K562 (cell line): ENCODE data around the gene IPO11. TPM values are rescaled to one million over a fixed set of nuclear protein-coding genes. Genes with fewer than 3 reads are reported as not detected.

Experiments
- CBX2 ChIP-seq: fragments of 200-600 bp; sonication (generic); IDR thresholded peaks from one replicate; pipeline ENCODE4 v1.6.1; 2012; ENCODE audit warnings: mild to moderate bottlenecking, low read length, inconsistent platforms; ENCODE audit not compliant: insufficient read depth, poor library complexity, severe bottlenecking
- CHD1 ChIP-seq: fragments of 200-600 bp; sonication (generic); IDR thresholded peaks from one replicate; pipeline ENCODE4 v1.6.1; 2012; ENCODE audit warnings: mild to moderate bottlenecking, moderate library complexity, low read length, inconsistent platforms
- DNMT1 ChIP-seq: fragments of 450-650 bp; IDR thresholded peaks from 2 replicates; pipeline ENCODE4 v1.6.1; 2016; ENCODE audit warnings: antibody characterized with exemption, mild to moderate bottlenecking
- ELF1 ChIP-seq: fragments of 200-800 bp; sonication (Bioruptor generic); IDR thresholded peaks from 2 replicates; pipeline ENCODE4 v1.6.1; 2016; ENCODE audit warnings: missing genetic modification characterization, missing compliant biosample characterization
- GABPB2 ChIP-seq: fragments of 250-450 bp; sonication (Bioruptor Pico); conservative IDR thresholded peaks from 2 replicates; pipeline ENCODE4 v1.5.1; 2021; ENCODE audit warnings: mild to moderate bottlenecking
- GATAD2A ChIP-seq: fragments of 450-650 bp; IDR thresholded peaks from 2 replicates; pipeline ENCODE4 v1.6.1; 2017
- MIER1 ChIP-seq: fragments of 450-650 bp; IDR thresholded peaks from 2 replicates; pipeline ENCODE4 v1.6.1; 2016; ENCODE audit warnings: antibody characterized with exemption, mild to moderate bottlenecking, low read depth
- NBN ChIP-seq: fragments of 450-650 bp; IDR thresholded peaks from 2 replicates; pipeline ENCODE4 v1.6.1; 2016; ENCODE audit warnings: low read depth, mild to moderate bottlenecking
- NCOR1 ChIP-seq: fragments of 450-650 bp; IDR thresholded peaks from 2 replicates; pipeline ENCODE4 v1.6.1; 2016; ENCODE audit warnings: mild to moderate bottlenecking, moderate library complexity
- NELFE ChIP-seq: IDR thresholded peaks from 2 replicates; pipeline ENCODE4 v1.6.1; 2011; ENCODE audit warnings: mild to moderate bottlenecking; ENCODE audit not compliant: insufficient read depth, insufficient read length
- NFIC ChIP-seq: fragments of 450-650 bp; IDR thresholded peaks from 2 replicates; pipeline ENCODE4 v1.6.1; 2017; ENCODE audit warnings: mild to moderate bottlenecking, inconsistent platforms
- NR2C2 ChIP-seq, 2 experiments: fragments of 200-800 bp in 1 of 2; sonication (Bioruptor generic) in 1 of 2; sonication (generic) in 1 of 2; formaldehyde crosslinking in 1 of 2; IDR thresholded peaks; 2 replicates each; pipeline versions ENCODE4 v1.6.1 to v1.8.0; 2016 to 2022; ENCODE audit warnings: mild to moderate bottlenecking in 1 of 2, missing compliant biosample characterization in 1 of 2, missing genetic modification characterization in 1 of 2, missing genetic modification reagents in 1 of 2
- RBBP5 ChIP-seq: fragments of 200-600 bp; sonication (generic); IDR thresholded peaks from 2 replicates; pipeline ENCODE4 v1.6.1; 2012; ENCODE audit warnings: borderline replicate concordance, mild to moderate bottlenecking, low read length, control low read depth, inconsistent platforms; ENCODE audit not compliant: insufficient read depth, poor library complexity, severe bottlenecking
- SAFB ChIP-seq: fragments of 200-400 bp; formaldehyde crosslinking; IDR thresholded peaks from 2 replicates; pipeline ENCODE4 v1.6.1; 2017; ENCODE audit warnings: low read depth, low read length, borderline replicate concordance
- SIN3B ChIP-seq: fragments of 450-650 bp; IDR thresholded peaks from 2 replicates; pipeline ENCODE4 v1.6.1; 2017; ENCODE audit warnings: low read depth, mild to moderate bottlenecking, moderate library complexity
- SPI1 ChIP-seq: IDR thresholded peaks from 2 replicates; pipeline ENCODE4 v1.6.1; 2011; ENCODE audit warnings: low read depth, low read length, control low read depth, borderline replicate concordance
- TEAD2 ChIP-seq: fragments of 450-650 bp; IDR thresholded peaks from 2 replicates; pipeline ENCODE4 v1.6.1; 2016; ENCODE audit warnings: missing genetic modification characterization, control low read depth, missing compliant biosample characterization
- TEAD4 ChIP-seq, 2 experiments: sonication (generic) in 1 of 2; formaldehyde crosslinking in 1 of 2; IDR thresholded peaks; 2 replicates each; pipeline versions ENCODE4 v1.6.1 to v1.8.0; 2012 to 2022; ENCODE audit warnings: borderline replicate concordance in 1 of 2, inconsistent platforms in 1 of 2, low read length in 1 of 2, mild to moderate bottlenecking in 1 of 2, missing genetic modification reagents in 1 of 2
- ZNF263 ChIP-seq: sonication (generic); formaldehyde crosslinking; IDR thresholded peaks from 2 replicates; pipeline ENCODE4 v1.8.0; 2022; ENCODE audit warnings: mild to moderate bottlenecking, missing genetic modification reagents, borderline replicate concordance
- ZNF431 ChIP-seq: sonication (generic); formaldehyde crosslinking; IDR thresholded peaks from 2 replicates; pipeline ENCODE4 v1.8.0; 2022; ENCODE audit warnings: mild to moderate bottlenecking, missing genetic modification reagents
- ZNF592 ChIP-seq: fragments of 450-650 bp; IDR thresholded peaks from 2 replicates; pipeline ENCODE4 v1.6.1; 2017; ENCODE audit warnings: antibody characterized with exemption, mild to moderate bottlenecking
- ZNF75A ChIP-seq: fragments of 450-650 bp; formaldehyde crosslinking; IDR thresholded peaks from 2 replicates; pipeline ENCODE4 v1.4.0; 2020; ENCODE audit warnings: mild to moderate bottlenecking
- polyA plus RNA-seq, 8 experiments: library from polyadenylated mRNA; depleted of rRNA in 4 of 8; stranded (reverse) in 5 of 8; unstranded in 3 of 8; fragments of >200 nt; fragmentation: Nextera tagmentation in 2 of 8; fragmentation: Illumina TruSeq in 1 of 8; extraction: Ambion mirVana in 2 of 8; extraction: Trizol in 1 of 8; gene quantifications; 2 replicates each; pipeline versions ENCODE4 v1.2.1 to v1.2.3, GENCODE V29; 2011 to 2014; ENCODE audit warnings: inconsistent platforms in 1 of 8, missing spikeins in 1 of 8
- total RNA-seq, 7 experiments: library from RNA; depleted of rRNA in 6 of 7; stranded (reverse); fragments of >200 nt in 6 of 7; fragmentation: Illumina TruSeq in 2 of 7; extraction: Trizol in 2 of 7; gene quantifications; 2 replicates each; pipeline versions ENCODE4 v1.2.1 to v1.2.3, GENCODE V29; 2011 to 2021; ENCODE audit warnings: low replicate concordance in 1 of 7
- TF ChIP-seq, protein P1 (sequence below): fragments of 450-650 bp; IDR thresholded peaks from 2 replicates; pipeline ENCODE4 v1.6.1; 2016

Gene IPO11
- total and polyA plus RNA-seq, 9 of the 15 experiments (the other 6 are each of a cell fraction or from before 2014, with no cell fraction given) = 38.7 to 96.0 (median 70.9) TPM

GRCh38 chr5:62538017-62538942 lies 125.7 kb downstream of the IPO11 start (continued):
- TF ChIP-seq NFIC (peak; percentile 7; the same call in 1 of the 2 replicates), GATAD2A (no peak), NBN (peak; percentile 64; the same call in 1 of the 2 replicates), TEAD4 (IDR thresholded peaks at IDR 0.05; ENCODE audit: low read length) (peak; percentile 48; the same call in 1 of the 2 replicates), TEAD4 (CRISPR knock-in tag; IDR thresholded peaks at IDR 0.05; ENCODE audit: borderline replicate concordance) (no peak), CHD1 (no peak), ZNF75A (CRISPR knock-in tag) (no peak), NR2C2 (CRISPR knock-in tag; IDR thresholded peaks at IDR 0.05) (no peak), NR2C2 (tag; IDR thresholded peaks at IDR 0.05) (no peak), MIER1 (no peak), NELFE (no peak), RBBP5 (no peak), SIN3B (no peak), GABPB2 (no peak), SAFB (no peak), CBX2 (no peak), TEAD2 (tag) (no peak), NCOR1 (peak; percentile 34; the same call in 1 of the 2 replicates), ZNF592 (0 out of 2 replicates have a peak, but pooled peaks have one; percentile 37), DNMT1 (no peak), SPI1 (0 out of 2 replicates have a peak, but pooled peaks have one; percentile 20), ELF1 (tag) (no peak), ZNF431 (CRISPR knock-in tag) (no peak), ZNF263 (no peak)
- TF ChIP-seq, protein P1, sequence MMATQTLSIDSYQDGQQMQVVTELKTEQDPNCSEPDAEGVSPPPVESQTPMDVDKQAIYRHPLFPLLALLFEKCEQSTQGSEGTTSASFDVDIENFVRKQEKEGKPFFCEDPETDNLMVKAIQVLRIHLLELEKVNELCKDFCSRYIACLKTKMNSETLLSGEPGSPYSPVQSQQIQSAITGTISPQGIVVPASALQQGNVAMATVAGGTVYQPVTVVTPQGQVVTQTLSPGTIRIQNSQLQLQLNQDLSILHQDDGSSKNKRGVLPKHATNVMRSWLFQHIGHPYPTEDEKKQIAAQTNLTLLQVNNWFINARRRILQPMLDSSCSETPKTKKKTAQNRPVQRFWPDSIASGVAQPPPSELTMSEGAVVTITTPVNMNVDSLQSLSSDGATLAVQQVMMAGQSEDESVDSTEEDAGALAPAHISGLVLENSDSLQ = peak; percentile 61; the same call in 1 of the 2 replicates
